Astrocyte of the spinal cord (primary cell): Measurements from ENCODE around the gene MACROD2.

Experiments
- DNase-seq: peaks from one replicate; pipeline ENCODE4 v3.0.0; 2011; ENCODE audit warnings: low read depth, low spot score
- H3K4me3 ChIP-seq: 2 replicates; pipeline ENCODE4 v1.5.1; 2011; ENCODE audit warnings: low read depth, mild to moderate bottlenecking, low read length, moderate library complexity
- in situ Hi-C: cut with HindIII; loops from 2 replicates; pipeline ENCODE4 v1.10.0; 2017; ENCODE audit warnings: low sequenced_read_pairs
- TF ChIP-seq, protein P1 (sequence below): IDR thresholded peaks from 2 replicates; pipeline ENCODE4 v1.5.1; 2012; ENCODE audit warnings: low read depth, mild to moderate bottlenecking, low read length, inconsistent platforms

The MACROD2 gene

DNA sequence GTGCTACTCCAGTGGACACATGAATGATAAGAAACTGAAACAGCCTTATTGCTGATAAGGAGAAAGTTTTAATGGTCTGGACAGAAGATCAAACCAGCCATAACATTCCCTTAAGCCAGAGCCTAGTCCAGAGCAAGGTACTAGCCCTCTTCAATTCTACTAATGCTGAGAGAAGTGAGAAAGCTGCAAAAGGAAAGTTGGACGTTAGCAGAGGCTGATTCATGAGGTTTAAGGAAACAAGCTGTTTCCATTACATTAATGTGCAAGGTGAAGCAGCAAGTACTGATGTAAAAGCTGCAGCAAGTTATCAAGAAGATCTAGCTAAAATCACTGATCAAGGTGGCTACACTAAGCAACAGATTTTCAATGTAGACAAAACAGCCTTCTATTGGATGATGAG lies 1943.5 kb downstream of the MACROD2 start:
- in situ Hi-C loops: no loop called here
- no peak overlapping the region for H3K4me3 ChIP-seq
- no peak for DNase-seq
- TF ChIP-seq, protein P1, sequence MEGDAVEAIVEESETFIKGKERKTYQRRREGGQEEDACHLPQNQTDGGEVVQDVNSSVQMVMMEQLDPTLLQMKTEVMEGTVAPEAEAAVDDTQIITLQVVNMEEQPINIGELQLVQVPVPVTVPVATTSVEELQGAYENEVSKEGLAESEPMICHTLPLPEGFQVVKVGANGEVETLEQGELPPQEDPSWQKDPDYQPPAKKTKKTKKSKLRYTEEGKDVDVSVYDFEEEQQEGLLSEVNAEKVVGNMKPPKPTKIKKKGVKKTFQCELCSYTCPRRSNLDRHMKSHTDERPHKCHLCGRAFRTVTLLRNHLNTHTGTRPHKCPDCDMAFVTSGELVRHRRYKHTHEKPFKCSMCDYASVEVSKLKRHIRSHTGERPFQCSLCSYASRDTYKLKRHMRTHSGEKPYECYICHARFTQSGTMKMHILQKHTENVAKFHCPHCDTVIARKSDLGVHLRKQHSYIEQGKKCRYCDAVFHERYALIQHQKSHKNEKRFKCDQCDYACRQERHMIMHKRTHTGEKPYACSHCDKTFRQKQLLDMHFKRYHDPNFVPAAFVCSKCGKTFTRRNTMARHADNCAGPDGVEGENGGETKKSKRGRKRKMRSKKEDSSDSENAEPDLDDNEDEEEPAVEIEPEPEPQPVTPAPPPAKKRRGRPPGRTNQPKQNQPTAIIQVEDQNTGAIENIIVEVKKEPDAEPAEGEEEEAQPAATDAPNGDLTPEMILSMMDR: no peak

GRCh38 chr20:15940127-15940526 lies 1944.8 kb downstream of the MACROD2 start:
- H3K4me3 ChIP-seq: no peak overlapping the region
- TF ChIP-seq, protein P1: no peak
- no peak for DNase-seq
- in situ Hi-C loops: no loop called here

- TF ChIP-seq, protein P1: no peak
- DNase-seq: no peak
- H3K4me3 ChIP-seq: no peak overlapping the region
- in situ Hi-C loops: no loop called here
These were observed 1946.8 kb downstream of the MACROD2 start for GRCh38 chr20:15942130-15942529.

GRCh38 chr20:15945289-15945688 lies 1950.0 kb downstream of the MACROD2 start:
- TF ChIP-seq, protein P1: no peak
- DNase-seq: no peak

DNA sequence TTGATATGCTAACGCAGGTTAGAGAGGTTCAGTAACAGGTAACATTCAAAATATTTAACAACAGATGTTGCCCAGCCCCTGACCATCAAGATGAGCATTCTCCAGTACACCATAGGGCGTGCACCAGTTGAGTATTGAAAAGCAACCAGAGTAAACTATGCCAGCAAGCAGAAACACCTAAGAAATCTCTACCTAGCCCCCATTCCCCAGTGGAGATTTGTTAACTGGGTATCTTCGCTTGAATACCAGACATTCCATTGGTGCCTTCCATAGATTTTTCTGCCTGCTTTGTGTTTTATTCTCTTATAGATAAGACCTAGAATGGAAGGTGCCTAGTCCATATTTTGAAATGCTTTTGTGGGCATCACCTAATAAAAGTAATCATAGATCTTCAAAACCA lies 1954.1 kb downstream of the MACROD2 start:
- no peak overlapping the region for H3K4me3 ChIP-seq
- TF ChIP-seq, protein P1: no peak
- no peak for DNase-seq
- in situ Hi-C loops: no loop called here

More at GRCh38 chr20:15945289-15945688, 1950.0 kb downstream of the MACROD2 start:
- H3K4me3 ChIP-seq: no peak overlapping the region
- in situ Hi-C loops: no loop called here

- TF ChIP-seq, protein P1: no peak
- no peak overlapping the region for H3K4me3 ChIP-seq
- in situ Hi-C loops: no loop called here
- DNase-seq: no peak
These were observed 1956.3 kb downstream of the MACROD2 start for GRCh38 chr20:15951658-15952057.

DNA sequence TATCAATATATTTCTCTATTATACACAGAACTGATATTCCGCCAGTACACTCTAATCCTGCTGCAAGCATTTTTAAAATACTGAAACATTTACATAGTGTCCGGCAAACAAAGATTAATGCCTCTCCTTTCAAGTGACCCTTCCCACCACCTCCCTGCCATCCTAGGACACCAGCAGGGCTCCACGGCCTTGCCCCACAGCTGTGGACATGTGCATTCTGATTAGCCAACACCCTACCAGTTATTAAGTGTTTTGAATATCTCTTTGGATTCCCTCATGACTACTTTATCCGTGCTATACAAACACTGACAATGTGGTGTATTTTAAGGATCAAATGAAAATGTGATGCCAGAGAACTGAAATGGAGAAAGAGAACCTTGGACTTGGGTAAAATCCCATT lies 1962.8 kb downstream of the MACROD2 start:
- TF ChIP-seq, protein P1: no peak
- DNase-seq: no peak
- in situ Hi-C loops: no loop called here
- no peak overlapping the region for H3K4me3 ChIP-seq
